SW 1271 (cell line): ENCODE measurements around the gene ZNF521.
"Not testable (repeated sequence)": the region's sequence is repeated elsewhere in the genome, so short reads cannot be mapped to it uniquely, and the experiment has no call there.

ENCODE experiments used
- DNase-seq, 2 experiments: peaks; one replicate each; lab custom pipeline; 2025; lab: John Stamatoyannopoulos, UW

Gene ZNF521

DNA sequence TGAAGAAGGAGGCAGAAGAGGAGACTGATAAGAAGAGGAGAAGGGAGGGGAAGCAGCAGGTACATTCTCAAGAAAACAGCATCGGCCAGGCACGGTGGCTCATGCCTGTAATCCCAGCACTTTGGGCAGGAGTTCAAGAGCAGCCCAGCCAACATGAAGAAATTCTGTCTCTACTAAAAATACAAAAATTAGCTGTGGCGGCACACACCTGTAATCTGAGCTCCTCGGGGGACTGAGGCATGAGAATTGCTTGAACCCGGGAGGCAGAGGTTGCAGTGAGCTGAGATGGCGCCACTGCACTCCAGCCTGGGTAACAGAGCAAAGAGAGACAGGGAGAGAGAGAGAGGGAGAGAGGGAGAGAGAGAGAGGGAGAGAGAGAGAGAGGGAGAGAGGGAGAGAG lies 318.8 kb downstream of the ZNF521 start:
- not testable (repeated sequence) for DNase-seq

DNA sequence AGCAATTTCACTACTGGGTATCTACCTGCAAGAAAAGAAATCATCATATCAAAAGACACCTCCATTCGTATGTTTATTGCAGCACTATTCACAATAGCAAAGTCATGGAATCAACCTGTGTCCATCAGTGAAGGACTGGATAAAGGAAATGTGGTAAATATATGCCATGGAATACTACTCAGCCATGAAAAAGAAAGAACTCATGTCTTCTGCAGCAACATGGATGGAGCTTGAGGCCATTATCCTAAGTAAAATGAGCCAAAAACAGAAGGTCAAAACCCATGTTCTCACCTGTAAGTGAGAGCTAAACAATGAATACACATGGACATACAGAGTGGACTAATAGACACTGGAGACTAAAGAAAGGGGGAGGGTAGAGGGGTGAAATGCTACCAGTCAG lies 322.2 kb downstream of the ZNF521 start:
- no peak for DNase-seq

DNA sequence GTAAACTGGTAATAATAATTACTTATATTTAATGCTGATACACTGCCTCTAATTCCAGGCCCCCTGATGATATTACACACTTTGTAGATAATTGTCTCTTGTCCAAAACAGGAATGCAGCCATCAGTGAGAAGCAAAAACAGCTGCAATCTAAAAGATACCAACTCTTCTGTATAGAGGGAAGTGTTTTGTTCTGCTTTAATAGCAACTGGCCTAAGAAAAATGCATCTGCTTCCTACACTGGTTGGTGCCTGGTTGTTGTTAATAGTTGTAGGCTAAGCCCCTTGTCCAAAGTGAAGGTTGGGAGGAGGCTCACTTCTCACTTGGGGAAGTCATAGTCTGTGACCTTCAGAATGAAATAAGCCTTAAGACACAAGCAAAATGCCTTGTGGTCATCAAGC lies 332.0 kb downstream of the ZNF521 start:
- DNase-seq, result no peak

DNA sequence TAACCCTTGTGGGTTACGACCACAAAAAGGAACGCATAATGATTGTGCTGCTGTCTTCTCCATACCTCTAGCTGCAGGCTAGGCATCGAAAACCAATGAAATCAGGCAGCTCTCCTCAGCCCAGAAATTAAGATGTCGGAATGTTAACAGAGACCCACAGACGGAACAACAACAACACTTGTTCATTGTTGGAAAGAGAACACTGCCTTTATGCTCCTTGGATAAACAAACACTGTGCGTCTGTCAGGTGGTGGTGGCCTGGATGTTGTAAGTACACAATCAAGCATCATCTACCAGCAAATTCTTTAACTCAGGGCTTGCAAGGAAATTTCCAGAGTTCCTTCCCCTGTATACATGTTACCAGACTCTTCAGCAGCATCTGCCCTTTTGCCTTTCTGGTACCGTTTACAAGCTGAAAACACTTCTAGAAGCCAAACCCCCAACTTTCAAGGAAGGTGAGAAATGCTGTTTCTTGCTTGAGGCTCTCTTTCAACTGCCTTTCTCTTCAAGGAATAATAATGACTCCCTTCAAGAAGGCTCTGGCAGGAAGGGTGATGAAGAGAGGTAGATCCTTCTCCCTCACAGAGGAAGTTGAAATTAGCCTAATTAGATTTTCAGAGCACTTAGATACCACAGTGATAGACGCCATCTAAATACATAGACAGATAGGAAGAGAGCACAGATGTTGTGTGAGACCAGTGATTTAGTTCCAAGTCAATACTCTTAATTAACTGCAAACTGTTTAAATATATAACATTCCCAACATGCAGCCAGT lies 332.7 kb downstream of the ZNF521 start:
- DNase-seq, result no peak

DNA sequence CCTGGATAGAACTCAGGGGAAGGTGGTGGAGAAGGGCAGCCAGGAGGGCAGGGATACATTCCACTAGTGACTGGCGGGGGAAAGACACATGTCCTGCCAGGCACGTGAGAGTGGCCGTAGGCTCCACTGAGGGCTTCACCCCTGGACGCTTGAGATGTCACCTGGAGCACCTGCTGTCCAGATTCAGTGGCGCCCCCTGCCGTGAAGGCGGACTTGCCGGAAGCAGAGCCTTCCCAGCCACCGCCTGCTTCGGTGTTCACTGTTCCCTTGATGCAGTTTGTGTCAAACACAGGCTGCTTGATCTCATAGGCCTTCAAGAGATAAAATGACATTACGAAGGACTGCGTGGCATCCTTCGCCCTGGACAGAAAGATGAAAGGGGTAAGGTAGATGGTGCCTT lies 335.3 kb downstream of the ZNF521 start:
- DNase-seq, result no peak

DNA sequence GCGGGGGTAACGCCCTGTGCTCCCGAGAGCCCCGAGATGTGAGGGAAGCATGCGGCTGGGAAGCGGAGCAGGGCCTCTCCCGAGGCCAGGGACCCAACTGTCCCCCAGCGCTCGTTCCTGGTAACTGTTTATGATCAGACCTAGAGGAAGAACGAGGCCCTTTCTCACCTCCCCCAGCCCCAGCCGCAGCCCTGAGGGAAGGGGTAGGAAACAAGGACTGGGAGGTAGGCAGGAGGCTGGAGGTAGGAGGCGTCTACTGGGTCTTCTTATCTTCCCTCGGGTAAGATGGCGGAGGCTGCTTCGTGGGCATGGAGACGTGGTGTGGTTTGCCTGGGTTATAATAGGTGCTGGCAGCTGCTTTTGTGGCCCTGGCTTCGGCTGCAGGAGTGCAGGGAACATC lies 335.8 kb downstream of the ZNF521 start:
- no peak for DNase-seq
